Heart left ventricle (tissue), 16 donors: ENCODE results near the gene ERI3. TPM values are rescaled to one million over a fixed set of nuclear protein-coding genes. Genes with fewer than 3 reads are reported as not detected.

Experiments used
- ATAC-seq, 4 donors: fragments of 200-7000 bp; cut with Tn5 transposase; one replicate each; pipeline ENCODE4 v1.9.1; 2020 to 2022; ENCODE audit warnings: moderate library complexity in 4 of 4, mild to moderate bottlenecking in 3 of 4, moderate number of reproducible peaks in 1 of 4
- DNase-seq, 5 donors: peaks; one replicate each; pipeline ENCODE4 v3.0.0-alpha.2; 2020
- H3K27ac ChIP-seq, 12 donors: fragments of 200-600 bp; sonication (generic) in 4 of 12; one replicate each; pipeline versions ENCODE4 v1.5.0 to v1.8.0; 2016 to 2022; ENCODE audit warnings: mild to moderate bottlenecking in 2 of 12
- H3K27me3 ChIP-seq, 9 donors: fragments of 200-600 bp; sonication (generic) in 2 of 9; one replicate each; pipeline versions ENCODE4 v1.5.1 to v1.8.0; 2016 to 2022; ENCODE audit warnings: mild to moderate bottlenecking in 3 of 9
- H3K36me3 ChIP-seq, 9 donors: fragments of 200-600 bp; sonication (generic) in 2 of 9; one replicate each; pipeline versions ENCODE4 v1.5.0 to v1.8.0; 2018 to 2022; ENCODE audit warnings: mild to moderate bottlenecking in 2 of 9
- H3K4me1 ChIP-seq, 12 donors: fragments of 200-600 bp; sonication (generic) in 4 of 12; one replicate each; pipeline versions ENCODE4 v1.5.0 to v1.8.0; 2016 to 2022; ENCODE audit warnings: mild to moderate bottlenecking in 3 of 12
- H3K4me3 ChIP-seq, 12 donors: fragments of 200-600 bp; sonication (generic) in 4 of 12; one replicate each; pipeline versions ENCODE4 v1.5.0 to v1.8.0; 2017 to 2022; ENCODE audit warnings: mild to moderate bottlenecking in 9 of 12, moderate library complexity in 4 of 12
- H3K9me3 ChIP-seq, 12 donors: fragments of 200-600 bp; sonication (generic) in 4 of 12; one replicate each; pipeline versions ENCODE4 v1.5.0 to v1.8.0; 2016 to 2022; ENCODE audit warnings: mild to moderate bottlenecking in 1 of 12
- CTCF ChIP-seq, 12 donors: fragments of 200-600 bp; sonication (generic) in 4 of 12; IDR thresholded peaks; one replicate each; pipeline versions ENCODE4 v1.5.0 to v1.8.0; 2018 to 2022; ENCODE audit warnings: antibody characterized with exemption in 12 of 12, mild to moderate bottlenecking in 5 of 12
- POLR2A ChIP-seq, 2 donors: fragments of 450-650 bp; IDR thresholded peaks; one replicate each; pipeline ENCODE4 v1.6.1; 2017; ENCODE audit warnings: antibody characterized with exemption in 2 of 2, mild to moderate bottlenecking in 2 of 2, moderate library complexity in 2 of 2
- WGBS, 4 donors: extraction: QIAGEN DNeasy Blood & Tissue Kit in 2 of 4; methylation state at CpG; one replicate each; pipeline versions ENCODE4 v1.1.5 to v1.1.7; 2013 to 2018; 5-methylcytosine and 5-hydroxymethylcytosine counted together
- intact Hi-C, 10 donors: fragments of 100-400 bp; cut with DNase I; formaldehyde crosslinking; loops; one replicate each; pipeline versions ENCODE4 v1.11.1 to v1.14.2; 2022
- polyA plus RNA-seq, 2 donors: library from polyadenylated mRNA; stranded (reverse); fragments of 200-250 nt; gene quantifications; one replicate each; pipeline ENCODE4 v1.2.3, GENCODE V29; 2013
- total RNA-seq, 9 donors: library from RNA; depleted of rRNA in 2 of 9; stranded (reverse); fragments of >200 nt in 2 of 9; fragmentation: NEBNext Ultra II Directional in 3 of 9; extraction: Animal tissue kit (Norgen Biotek cat#: 25700) in 3 of 9; gene quantifications; one replicate each; pipeline versions ENCODE4 v1.1.0 to v1.2.4, GENCODE V29; 2016 to 2023
- donor health status: ischemic (EF 13 %, LVEDD 7.1; RV severe dilation, severe dysfunction).
- donor health status: healthy with polysubstance abuse.
- donor health status: DM: no; HTN: yes; CAD: no.
- donor health status: DM: no; HTN: no; CAD: no.
- donor health status: ischemic (EF 25% LVEDD 6.9; RV normal size, moderate dysfunction).
- donor health status: ischemic (EF 25% LVEDD 5.7; RV mildly dilated, moderate dysfunction).
- donor health status: healthy.
- donor health status: DM: yes; HTN: yes; CAD: no.
- donor health status: ischemic (EF 35%, LVEDD 5.7; RV mildly dilated, moderate dysfunction).
- donor health status: nonischemic (EF 11% LVEDD 7.7; RV severe dilation, severe dysfunction).
- donor health status: DM: yes; HTN: yes; CAD: no.
- donor health status: PGD.
- donor health status: ischemic (EF 29% LVEDD 5.4; RV normal size, mild dysfunction).
- donor health status: nonischemic (EF 23%, LVEDD 6.1; RV moderate dilation, normal function).

ERI3 gene
- total and polyA plus RNA-seq, 11 donors: 29.8 to 68.9 (median 48.0) TPM

GRCh38 chr1:44220001-44220751 lies 134.9 kb downstream of the ERI3 start:
- H3K27me3 ChIP-seq: no peaks in the 10 kb centered on the region
- H3K27ac ChIP-seq: no peak overlapping the region
- DNase-seq (peak in 1 of 5 donors; percentile 56), ATAC-seq (no peak)
- no peak overlapping the region for H3K4me3 ChIP-seq
- no peaks in the 10 kb centered on the region for H3K9me3 ChIP-seq
- H3K36me3 ChIP-seq: peaks cover 0 to 73% (median 54%) of the 10 kb centered on the region in 9 donors
- WGBS, 4 donors: 81 to 86% (median 83%) methylated on average over 22 to 31 of the region's 31 CpGs
- intact Hi-C loops: no loop called here
- H3K4me1 ChIP-seq: peaks cover 0 to 6% (median 0%) of the 10 kb centered on the region in 12 donors
- TF ChIP-seq CTCF (IDR thresholded peaks at IDR 0.05): no peak
- TF ChIP-seq POLR2A (IDR thresholded peaks at IDR 0.05): no peak

GRCh38 chr1:44219301-44219626 lies 135.8 kb downstream of the ERI3 start:
- no peaks in the 10 kb centered on the region for H3K9me3 ChIP-seq
- peaks cover 0 to 9% (median 4%) of the 10 kb centered on the region in 12 donors for H3K4me1 ChIP-seq
- intact Hi-C loops: loop anchor here (5.0 to 10.0 kb wide), 10 partner anchors 73 to 436 kb away; no protein-coding TSS in a partner anchor
- TF ChIP-seq CTCF (IDR thresholded peaks at IDR 0.05) (no peak), POLR2A (IDR thresholded peaks at IDR 0.05) (no peak)
- no peak overlapping the region for H3K27ac ChIP-seq
- H3K4me3 ChIP-seq: no peak overlapping the region
- no peak for DNase-seq
- peaks cover 0 to 82% (median 60%) of the 10 kb centered on the region in 9 donors for H3K36me3 ChIP-seq
- no peak for ATAC-seq
- H3K27me3 ChIP-seq: no peaks in the 10 kb centered on the region
- 91 to 97% (median 92%) methylated on average over 5 to 6 of the region's 6 CpGs for WGBS, 4 donors

GRCh38 chr1:44218503-44219300 lies 136.4 kb downstream of the ERI3 start:
- intact Hi-C loops: loop anchor here (5.0 to 10.0 kb wide), 10 partner anchors 74 to 436 kb away; no protein-coding TSS in a partner anchor
- Histone ChIP-seq H3K4me3 (no peak overlapping the region), H3K36me3 (peaks cover 0 to 82% (median 60%) of the 10 kb centered on the region in 9 donors), H3K27ac (no peak overlapping the region), H3K4me1 (peaks cover 0 to 15% (median 9%) of the 10 kb centered on the region in 12 donors), H3K27me3 (no peaks in the 10 kb centered on the region), H3K9me3 (no peaks in the 10 kb centered on the region)
- TF ChIP-seq POLR2A (IDR thresholded peaks at IDR 0.05): no peak
- no peak for TF ChIP-seq CTCF (IDR thresholded peaks at IDR 0.05)
- DNase-seq (peak in 1 of 5 donors; percentile 56), ATAC-seq (no peak)
- WGBS, 4 donors: 90 to 95% (median 94%) methylated on average over 22 to 24 of the region's 24 CpGs
